NCI-H2029 treated with DMSO at 0.1 percent for 48 hours (cell line): ENCODE results near the gene GCNT2.
"Not testable (repeated sequence)": the region's sequence is repeated elsewhere in the genome, so short reads cannot be mapped to it uniquely, and the experiment has no call there.

Source experiments
- DNase-seq: peaks from one replicate; lab custom pipeline; 2025; lab: John Stamatoyannopoulos, UW

GCNT2 gene

DNA sequence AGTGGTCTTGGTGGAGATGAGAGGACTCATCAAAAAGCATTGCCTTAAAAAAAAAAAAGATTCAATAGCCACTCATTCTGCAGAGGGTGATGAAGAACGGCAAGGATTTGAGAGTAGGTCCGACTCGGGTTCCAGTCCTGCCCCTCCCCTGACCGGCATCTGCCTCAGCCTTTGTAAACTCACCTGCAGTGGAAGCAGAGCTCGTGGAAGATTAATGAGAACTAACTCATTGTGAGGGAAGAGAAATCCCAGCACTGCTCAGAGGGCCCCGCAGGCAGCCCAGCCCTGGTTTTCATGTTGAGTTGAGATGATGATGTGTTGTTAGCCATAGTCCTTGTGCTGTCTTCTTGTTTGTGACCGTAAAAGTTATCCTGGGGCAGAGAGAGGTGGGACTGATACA is 59.4 kb downstream of the GCNT2 start:
- DNase-seq = no peak

DNA sequence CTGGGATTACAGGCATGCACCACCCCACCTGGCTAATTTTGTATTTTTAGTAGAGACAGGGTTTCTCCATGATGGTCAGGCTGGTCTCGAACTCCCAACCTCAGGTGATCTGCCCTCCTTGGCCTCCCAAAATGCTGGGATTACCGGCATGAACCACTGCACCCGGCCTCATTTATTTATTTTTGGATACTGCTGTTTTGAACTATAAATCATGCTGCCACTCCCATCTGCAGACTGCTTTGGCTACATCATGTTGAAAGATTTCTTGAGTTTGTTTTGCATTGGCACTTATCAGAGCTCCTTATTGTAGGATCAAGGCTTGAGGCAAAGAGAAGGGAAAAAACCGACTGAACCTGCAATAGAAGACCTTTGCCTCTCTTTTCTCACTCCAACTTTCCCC is 60.3 kb downstream of the GCNT2 start:
- DNase-seq = not testable (repeated sequence)

DNA sequence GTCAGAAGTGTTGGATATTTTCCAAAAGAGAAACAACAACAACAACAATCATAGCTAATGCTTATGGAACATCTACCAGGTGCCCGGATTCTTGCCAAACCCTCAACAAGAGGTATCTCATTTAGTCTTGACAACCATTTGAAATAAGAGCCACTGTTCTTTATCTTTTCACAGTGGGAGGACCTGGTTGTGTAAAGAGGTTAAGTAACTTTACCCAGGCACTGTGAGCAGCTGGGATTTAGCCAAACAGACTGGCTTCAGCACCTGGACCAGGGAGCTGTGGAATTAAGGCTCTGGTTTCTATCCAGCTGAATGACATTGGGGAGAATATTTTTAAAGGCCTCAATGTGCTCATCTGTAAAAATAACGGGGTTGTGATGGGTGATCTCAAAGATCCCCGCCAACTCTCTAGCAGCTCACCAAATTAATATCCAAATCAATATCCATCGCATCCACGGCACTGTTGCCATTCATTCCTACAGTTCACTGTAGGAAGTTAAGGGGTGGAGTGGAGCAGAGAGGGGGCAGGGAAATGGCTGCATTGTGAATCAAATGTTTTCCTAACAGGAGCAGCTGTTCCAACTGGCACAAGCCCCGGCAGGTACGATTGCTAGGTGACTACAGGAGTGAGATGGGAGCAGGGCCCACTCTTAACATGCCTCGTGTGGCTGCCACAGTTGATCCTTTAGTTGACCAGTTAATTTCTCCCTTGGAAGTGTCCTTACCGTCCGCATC is 61.8 kb downstream of the GCNT2 start:
- peak; percentile 99 for DNase-seq

DNA sequence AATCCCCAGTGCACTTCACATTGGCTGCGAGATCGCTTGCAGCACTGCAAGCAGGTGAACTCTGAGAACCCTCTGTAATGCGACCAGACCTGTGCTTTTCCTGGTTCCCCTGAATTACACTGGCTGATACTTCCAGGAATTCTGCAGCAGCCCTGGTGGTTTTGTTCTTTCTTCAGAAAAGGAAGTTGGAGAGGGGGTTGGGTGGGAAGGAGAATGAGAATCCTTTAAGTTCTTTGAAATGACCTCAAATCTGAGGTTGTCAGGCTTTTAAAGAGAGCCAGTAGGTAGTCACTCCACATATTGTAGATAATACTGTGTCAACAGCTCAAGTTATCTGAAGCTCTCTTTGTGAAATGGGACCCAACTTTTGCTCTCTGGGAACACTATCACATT is 62.4 kb downstream of the GCNT2 start:
- DNase-seq = peak; percentile 83

DNA sequence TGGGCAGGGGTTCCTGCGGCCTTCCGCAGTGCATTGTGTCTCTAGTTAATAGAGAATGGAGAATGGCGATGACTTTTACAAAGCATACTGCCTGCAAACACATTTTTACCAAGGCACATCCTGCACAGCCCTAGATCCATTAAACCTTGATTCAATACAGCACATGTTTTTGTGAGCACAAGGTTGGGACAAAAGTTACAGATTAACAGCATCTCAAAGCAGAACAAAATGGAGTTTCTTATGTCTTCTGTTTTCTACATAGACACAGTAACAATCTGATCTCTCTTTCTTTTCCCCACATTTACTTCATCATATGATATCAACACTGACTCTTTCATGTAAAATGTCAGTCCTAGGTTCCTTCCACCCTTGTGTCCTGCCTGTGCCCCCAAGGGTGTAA is 63.5 kb downstream of the GCNT2 start:
- no peak for DNase-seq

DNA sequence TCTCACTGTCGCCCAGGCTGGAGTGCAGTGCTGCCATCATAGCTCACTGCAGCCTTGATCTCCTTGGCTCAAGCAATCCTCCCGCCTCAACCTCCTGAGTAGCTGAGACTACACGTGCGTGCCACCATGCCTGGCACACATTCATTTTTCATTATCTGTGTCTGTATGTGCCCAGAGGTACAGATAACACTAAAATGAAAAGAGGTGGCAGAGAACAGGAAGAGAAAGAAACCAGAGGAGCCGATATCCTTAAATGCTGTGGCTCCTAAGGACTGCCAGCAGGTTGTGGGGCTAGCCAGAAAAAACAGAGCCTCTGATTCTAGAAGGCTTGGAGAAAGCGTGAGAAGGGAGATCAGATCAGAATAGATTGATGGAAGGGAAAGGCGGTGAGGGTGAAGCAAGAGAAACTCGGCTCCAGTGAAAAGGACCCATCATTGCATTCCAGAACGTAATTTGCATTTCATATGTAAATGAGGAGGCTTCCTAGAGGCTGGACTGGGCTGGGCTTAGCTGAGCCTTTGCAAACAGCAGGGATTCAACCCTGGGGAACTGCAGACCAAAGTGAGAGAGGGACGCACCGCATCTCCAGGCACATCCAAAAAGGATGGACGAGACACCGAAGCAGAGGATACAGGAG is 64.2 kb downstream of the GCNT2 start:
- no peak for DNase-seq

DNA sequence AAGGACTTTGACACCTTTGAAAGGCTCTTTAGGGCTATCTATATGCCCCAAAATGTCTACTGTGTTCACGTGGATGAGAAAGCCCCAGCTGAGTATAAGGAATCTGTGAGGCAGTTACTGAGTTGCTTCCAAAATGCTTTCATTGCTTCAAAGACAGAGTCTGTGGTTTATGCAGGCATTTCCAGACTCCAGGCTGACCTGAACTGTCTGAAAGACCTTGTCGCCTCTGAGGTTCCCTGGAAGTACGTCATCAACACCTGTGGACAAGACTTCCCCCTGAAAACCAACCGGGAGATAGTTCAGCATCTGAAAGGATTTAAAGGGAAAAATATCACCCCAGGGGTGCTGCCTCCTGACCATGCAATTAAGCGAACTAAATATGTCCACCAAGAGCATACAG is 65.2 kb downstream of the GCNT2 start:
- no peak for DNase-seq

DNA sequence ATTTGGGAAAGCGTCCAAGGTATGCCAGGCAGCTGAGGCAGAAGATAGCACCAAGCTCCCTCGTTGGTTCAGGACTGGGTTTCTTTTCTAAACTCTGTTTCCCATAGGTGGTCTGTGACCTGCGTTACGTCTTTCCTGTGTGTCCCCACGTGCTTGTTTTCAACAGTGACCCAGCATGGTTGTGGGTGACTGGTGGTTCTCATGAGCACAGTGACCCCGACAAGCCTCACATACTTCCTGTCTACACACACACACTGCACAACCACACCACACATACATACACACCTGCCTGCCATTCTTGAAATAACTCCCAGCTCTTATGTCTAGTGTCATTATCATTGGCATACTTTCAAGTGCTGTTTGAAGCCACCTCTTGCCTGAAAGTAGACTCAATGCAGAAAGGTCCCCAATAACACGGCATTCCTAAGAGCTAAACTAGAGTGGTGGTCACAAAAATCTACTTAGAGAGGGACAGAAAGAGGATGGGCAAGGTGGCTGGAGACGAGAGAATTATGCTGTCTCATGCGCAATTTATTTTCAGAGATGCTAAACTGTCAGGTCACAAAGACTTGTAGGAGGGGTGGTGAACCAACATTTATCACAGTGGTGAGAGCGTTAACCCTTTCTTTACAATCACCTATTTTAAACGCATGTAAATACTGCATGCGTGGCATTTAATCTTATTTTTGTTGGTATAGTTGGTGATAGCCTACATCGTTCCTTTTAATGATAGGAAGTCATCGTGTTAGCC is 66.7 kb downstream of the GCNT2 start:
- no peak for DNase-seq

DNA sequence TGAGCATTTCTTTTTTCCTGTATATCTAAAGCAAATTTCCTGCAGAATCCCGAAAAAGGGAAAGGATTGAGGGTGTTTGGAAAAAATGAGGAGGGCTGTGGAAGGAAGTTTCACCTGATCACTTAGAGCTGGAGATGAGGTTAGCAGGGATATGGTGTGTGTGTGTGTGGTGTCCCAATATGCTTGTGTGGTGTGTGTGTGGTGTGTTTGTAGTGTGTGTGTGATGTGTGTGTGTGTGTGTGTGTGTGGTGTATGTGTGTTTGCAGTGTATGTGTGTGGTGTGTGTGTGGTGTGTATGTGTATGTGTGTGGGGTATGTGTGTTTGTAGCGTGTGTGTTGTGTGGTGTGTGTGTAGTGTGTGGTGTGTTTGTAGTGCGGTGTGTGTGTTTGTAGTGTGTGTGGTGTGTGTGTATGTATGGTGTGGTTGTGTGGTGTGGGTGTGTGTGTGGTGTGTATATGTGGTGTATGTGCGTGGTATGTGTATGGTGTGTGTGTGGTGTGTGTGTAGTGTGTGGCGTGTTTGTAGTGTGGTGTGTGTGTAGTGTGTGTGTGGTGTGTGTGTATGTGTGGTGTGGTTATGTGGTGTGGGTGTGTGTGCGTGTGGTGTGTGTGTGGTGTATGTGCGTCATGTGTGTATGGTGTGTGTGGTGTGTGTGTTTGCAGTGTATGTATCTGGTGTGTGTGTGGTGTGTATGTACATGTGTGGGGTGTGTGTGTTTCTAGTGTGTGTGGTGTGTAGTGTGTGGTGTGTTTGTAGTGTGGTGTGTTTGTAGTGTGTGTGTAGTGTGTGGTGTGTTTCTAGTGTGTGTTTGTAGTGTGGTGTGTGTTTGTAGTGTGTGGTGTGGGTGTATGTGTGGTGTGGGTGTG is 67.6 kb downstream of the GCNT2 start:
- DNase-seq = no peak

DNA sequence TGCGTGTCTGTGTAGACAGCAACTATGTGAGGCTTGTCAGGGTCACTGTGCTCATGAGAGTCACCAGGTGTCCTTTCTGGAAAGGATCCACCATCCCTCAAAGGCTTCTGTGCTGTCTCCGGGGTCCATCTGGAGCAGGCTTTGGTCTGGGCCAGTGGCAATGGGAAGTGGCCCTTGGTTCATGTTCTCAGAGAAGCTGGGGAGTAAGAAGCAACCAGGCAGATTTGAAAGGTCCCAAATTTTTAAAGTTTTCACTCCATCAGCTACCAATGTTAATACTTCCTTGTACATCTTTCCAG is 68.2 kb downstream of the GCNT2 start:
- no peak for DNase-seq

DNA sequence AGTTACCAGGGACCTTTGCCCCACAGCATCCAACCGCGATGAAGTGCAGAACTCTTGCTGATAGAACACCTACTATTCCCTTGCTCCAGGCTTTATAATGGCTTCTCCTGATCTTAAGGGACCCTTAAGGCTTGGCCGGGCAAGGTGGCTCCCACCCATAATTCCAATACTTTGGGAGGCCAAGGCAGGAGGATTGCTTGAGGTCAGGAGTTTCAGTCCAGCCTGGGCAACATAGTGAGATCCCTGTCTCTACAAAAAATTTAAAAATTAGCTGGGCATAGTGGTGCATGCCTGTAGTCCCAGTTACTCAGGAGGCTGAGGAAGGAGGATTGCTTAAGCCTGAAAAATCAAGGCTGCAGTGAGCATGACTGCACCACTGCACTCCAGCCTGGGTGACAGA is 68.8 kb downstream of the GCNT2 start:
- no peak for DNase-seq

DNA sequence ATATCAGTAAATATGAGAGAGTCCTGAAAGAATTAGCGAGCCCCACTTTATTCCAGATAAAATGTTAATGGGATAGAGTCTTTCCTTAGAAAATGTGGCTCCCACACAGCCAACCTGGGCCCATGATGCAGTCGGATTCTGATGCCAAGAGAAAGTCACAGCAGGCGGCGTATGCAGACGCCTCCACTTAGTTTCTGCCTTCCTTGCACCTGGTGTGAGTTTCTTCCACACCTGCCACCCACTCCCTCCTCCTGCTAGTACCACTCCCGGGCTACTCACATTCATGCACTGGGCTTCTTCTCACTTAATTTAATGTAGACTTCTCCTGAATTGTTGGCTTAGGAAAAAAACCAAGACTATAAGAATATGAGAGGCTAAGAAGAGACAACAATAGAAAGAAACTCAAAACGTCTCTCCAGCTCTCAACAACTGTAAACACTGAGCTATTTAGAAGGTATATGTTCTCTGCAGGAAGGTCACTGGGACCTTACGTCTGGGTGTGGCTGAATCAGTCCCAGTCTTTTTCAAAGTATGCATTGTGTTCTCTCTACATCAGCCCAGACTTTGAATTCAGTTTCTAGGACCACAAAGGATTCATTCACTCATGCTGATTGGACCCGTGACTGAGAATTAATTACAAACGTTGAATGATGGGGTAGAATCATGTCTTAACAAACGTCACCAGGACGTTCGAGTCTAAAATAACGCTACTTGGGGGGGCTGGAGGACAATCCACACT is 70.4 kb downstream of the GCNT2 start:
- DNase-seq = no peak

DNA sequence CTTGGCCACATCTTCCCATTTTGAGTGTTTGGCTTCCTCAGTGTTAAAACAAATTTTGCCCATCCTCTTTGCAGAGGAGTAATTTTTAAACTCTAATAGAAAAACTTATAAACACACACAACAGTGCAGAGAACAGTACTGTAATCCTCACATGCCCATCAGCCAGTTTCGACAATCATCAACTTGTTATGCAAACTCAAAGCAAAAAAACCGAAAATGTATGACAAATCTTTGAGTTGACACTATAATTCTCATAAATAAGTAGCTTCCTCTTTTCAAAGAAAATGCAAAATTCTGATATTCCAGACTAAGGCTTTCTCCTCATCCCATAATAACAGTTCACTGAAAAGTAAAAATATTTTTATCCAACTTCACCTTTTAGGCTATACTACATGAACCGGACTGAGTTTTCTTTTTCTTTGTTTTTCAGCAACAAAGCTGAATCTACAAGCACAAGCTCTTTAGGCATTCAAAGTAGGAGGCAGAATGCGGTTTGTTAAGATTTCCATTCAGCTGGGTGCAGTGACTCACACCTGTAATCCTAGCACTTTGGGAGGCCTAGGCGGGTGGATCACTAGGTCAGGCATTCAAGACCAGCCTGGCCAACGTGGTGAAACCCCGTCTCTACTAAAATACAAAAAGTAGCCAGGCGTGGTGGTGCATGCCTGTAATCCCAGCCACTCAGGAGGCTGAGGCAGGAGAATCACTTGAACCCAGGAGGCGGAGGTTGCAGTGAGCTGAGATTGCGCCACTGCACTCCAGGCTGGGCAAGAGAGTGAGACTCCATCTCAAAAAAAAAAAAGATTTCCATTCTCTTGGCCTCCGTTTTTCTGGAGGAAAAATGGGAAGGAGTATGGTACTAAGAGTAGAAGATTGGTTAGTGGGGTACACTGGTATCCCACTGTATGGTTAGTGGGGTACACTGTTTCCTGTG is 74.8 kb downstream of the GCNT2 start:
- DNase-seq = no peak

DNA sequence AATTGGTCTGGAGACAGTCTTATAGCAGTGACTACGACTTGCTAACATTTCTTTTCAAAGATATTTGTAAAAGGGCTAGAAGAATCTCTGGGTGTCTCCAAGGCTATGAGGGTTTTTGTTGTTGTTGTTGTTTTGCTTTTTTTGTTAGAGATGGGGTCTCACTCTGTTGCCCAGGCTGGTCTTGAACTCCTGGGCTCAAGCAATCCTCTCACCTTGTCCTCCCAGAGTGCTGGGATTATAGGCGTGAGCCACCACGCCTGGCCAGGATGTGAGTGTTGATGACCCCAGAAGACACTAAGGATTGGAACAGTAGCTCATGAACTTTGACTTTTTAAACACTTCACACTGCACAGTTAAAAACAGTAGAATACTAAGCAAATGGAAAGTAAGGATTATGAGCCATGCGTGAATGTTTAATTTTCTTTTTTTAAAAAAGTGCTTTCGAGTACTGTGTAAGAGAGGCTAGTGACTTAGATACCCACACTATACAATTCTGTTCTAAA is 76.4 kb downstream of the GCNT2 start:
- DNase-seq = no peak

DNA sequence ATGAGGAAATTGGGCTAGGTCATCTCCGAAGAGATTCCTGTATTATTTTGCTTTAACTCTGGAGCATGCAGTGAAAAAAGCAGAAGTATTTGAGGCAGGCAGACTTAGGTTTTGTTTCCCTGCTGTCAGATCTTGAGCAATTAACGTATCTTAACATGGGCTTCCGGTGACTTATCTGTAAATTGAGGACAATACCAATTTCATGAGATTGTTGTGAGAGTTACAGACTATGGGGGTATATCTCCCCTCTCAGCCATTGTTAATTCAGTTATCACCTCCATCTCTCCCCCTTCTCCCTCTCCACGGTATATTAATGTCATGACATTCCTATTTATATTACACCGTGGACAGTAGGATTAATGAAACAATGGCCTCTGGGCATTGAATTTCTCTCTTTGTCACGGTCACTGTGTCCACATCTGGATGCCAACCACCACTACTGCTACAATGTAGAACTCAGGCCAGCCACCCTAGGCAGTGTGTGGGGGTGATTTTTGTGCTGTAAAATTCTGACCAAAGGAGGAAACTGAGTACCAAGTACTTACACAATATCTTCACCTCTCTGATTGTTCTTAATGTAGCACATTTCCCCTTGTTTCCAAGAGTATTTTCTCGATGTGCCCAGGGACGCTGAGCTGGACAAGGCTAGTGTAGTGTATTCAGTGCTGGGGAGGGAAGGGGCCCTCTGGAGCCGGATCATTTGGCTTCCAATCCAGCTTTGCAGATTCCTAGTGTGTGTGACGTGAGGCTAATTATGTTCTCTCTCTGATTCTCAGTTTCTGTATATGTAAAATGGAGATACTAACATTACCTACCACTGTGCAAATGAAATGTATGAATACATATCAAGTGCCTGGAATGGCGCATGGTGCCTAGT is 77.2 kb downstream of the GCNT2 start:
- no peak for DNase-seq

DNA sequence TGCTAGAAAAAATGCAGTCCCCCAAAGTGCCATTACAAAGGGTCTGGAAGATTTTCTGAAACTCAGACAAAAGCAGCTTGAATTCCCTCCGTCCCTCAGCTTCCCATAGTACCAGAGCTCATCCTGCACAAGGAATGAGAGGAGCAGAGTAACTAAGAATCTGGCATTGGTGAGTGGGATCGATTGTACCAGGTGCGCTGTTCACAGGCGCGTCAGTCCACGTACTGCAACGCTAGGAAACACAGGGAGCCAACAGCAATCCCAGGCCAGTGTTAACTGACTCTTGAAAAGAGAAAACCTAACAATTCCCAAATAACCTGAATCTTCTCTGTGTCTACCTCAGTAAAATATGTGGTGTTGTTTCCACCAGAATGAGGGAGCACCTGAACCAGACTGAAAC is 77.9 kb downstream of the GCNT2 start:
- no peak for DNase-seq

DNA sequence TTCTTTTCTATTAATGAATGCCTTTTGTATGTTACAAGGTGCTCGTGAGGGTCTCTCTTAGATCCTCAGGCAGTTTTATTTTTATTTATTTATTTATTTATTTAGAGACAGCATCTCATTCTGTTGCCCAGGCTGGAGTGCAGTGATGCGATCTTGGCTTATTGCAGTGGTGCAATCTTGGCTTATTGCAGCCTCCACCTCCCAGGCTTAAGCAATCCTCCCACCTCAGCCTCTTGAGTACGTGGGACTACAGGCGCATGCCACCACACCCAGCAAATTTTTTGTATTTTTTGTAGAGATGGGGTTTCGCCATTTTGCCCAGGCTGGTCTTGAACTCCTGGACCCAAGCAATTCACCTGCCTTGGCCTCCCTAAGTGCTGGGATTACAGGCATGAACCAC is 79.5 kb downstream of the GCNT2 start:
- DNase-seq = not testable (repeated sequence)

DNA sequence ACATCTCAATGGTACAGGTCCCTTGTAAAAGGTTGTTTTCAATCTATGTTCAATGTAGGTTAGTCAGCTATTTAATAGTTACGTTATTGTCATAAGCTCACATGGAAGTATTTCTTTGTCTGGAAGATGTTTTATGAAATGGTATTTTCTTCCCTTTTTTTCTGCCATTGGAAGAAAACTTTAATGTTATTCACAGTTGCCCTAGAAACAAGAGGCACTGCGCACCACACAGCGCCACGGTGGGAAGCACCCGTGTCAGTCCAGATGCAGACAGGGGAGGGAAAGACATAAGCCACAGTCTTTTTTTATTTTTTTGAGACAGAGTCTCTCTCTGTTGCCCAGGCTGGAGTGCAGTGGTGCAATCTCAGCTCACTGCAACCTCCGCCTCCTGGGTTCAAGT is 82.1 kb downstream of the GCNT2 start:
- no peak for DNase-seq

DNA sequence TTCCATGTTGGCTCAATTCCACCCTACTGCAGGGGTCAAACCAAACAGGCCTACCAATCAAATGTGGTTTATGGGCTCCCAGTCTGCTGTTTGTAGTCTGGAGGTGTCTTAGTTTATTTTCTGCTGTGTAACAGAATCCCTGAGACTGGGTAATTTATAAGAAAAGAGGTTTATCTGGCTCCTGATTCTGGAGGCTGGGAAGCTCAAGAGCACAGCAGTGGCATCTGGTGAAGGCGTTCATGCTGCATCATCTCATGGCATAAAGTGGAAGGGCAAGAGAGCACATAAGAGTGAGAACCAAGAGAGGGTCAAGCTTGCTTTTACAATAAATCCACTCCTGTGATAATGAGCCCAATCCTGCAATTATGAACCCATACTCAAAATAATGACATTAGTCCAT is 87.9 kb downstream of the GCNT2 start:
- DNase-seq = no peak

DNA sequence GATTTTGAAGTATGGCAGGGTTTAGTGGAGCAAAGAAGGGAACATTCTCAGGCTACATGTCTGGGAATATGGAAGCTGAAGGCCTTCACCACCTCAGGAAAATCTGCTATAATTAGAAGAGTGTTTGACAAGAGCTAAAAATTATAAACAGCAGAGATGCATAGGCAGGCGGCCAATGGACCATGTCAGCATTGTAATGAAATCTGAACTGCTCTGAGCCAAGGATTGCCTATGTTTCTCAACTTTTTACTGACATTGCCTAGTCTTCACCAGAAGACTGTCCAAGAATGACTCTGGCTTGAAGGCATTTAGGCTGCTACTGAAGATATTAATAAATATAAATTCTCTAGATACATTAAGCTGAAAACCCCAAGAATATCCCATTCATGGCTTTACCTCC is 89.1 kb downstream of the GCNT2 start:
- DNase-seq = no peak
